GM21515 (cell line): ENCODE measurements around the gene DENND6B.

Source experiments
- ATAC-seq: cut with Tn5 transposase; IDR thresholded peaks from one replicate; pipeline ENCODE4 v1.9.1; 2021; ENCODE audit not compliant: unreplicated experiment

Gene DENND6B

GRCh38 chr22:50316114-50317065 lies 10.4 kb downstream of the DENND6B start:
- no peak for ATAC-seq

GRCh38 chr22:50315289-50316113 lies 11.3 kb downstream of the DENND6B start:
- ATAC-seq: no peak

- ATAC-seq: peak; percentile 70
Observed at GRCh38 chr22:50314455-50315288, 12.1 kb downstream of the DENND6B start.

GRCh38 chr22:50314081-50314454 lies 12.7 kb downstream of the DENND6B start:
- ATAC-seq: no peak

GRCh38 chr22:50313600-50313999 lies 13.2 kb downstream of the DENND6B start:
- no peak for ATAC-seq

GRCh38 chr22:50313021-50313420 lies 13.8 kb downstream of the DENND6B start:
- ATAC-seq: no peak

- no peak for ATAC-seq
Observed at GRCh38 chr22:50312371-50312770, 14.4 kb downstream of the DENND6B start.

GRCh38 chr22:50311606-50312351 lies 15.0 kb downstream of the DENND6B start:
- no peak for ATAC-seq

- ATAC-seq: no peak
Observed at GRCh38 chr22:50310949-50311444, 15.8 kb downstream of the DENND6B start.

- no peak for ATAC-seq
Observed at GRCh38 chr22:50310031-50310722, 16.6 kb downstream of the DENND6B start.

GRCh38 chr22:50309601-50309991 lies 17.2 kb downstream of the DENND6B start:
- no peak for ATAC-seq

- ATAC-seq: no peak
Observed at GRCh38 chr22:50308986-50309600, 17.7 kb downstream of the DENND6B start.

GRCh38 chr22:50308597-50308935 lies 18.2 kb downstream of the DENND6B start:
- no peak for ATAC-seq

- no peak for ATAC-seq
Observed at GRCh38 chr22:50307890-50308596, 18.8 kb downstream of the DENND6B start.

GRCh38 chr22:50306753-50307749 lies 19.8 kb downstream of the DENND6B start, which contains the start of gene PLXNB2:
TSS of gene PLXNB2 (minus strand) at chr22:50307646. CDS start at chr22:50290584, 17,062 bp downstream.
- no peak for ATAC-seq

- no peak for ATAC-seq
Observed at GRCh38 chr22:50305923-50306566, 20.8 kb downstream of the DENND6B start.
